ENCODE results near the gene OR11H1.
"Not testable (repeated sequence)": the region's sequence is repeated elsewhere in the genome, so short reads cannot be mapped to it uniquely, and the experiment has no call there.

OR11H1 gene, protein sequence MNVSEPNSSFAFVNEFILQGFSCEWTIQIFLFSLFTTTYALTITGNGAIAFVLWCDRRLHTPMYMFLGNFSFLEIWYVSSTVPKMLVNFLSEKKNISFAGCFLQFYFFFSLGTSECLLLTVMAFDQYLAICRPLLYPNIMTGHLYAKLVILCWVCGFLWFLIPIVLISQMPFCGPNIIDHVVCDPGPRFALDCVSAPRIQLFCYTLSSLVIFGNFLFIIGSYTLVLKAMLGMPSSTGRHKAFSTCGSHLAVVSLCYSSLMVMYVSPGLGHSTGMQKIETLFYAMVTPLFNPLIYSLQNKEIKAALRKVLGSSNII
- total RNA-seq = 0 reads per million in 2 experiments

DNA sequence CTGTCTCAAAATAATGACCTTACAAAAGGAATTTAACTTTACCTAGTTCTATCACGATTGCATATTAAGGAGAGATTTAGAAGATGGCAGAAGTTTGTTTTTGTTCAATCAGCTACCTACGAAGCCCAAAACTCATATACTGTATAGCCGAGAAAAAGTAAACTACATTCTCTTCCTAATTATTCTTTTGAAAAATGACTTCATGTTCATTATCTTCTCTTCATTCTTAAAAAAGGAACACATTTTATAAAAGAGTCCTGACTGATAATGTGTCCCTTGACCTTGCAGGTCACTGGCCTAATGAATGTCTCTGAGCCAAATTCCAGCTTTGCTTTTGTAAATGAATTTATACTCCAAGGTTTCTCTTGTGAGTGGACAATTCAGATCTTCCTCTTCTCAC is at the start of gene OR11H1:
TSS of gene OR11H1 (plus strand) at position 301 of the 400 bp plus-strand sequence. CDS start at position 301, 0 bp downstream.
- not testable (repeated sequence) for DNase-seq (ENCODE audit: low read depth)

DNA sequence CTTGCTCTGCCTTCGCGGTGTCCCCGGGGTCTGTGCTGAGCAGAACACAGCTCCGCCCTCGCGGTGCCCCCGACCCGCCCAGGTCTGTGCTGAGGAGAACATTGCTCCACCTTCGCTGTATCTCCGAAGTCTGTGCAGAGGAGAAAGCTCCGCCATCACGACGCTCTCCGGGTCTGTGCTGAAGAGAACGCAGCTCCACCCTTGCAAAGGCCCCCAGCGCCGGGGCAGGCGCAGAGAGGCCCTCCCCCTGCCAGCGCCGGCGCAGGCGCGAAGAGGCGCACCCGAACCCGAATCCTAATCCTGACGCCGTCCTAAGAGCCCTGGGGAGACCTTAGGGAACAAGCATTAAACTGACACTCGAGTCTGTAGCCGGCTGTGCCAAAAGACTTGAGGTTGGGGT is 18.0 kb upstream of the OR11H1 start:
- DNase-seq (ENCODE audit: low read depth) = not testable (repeated sequence)

DNA sequence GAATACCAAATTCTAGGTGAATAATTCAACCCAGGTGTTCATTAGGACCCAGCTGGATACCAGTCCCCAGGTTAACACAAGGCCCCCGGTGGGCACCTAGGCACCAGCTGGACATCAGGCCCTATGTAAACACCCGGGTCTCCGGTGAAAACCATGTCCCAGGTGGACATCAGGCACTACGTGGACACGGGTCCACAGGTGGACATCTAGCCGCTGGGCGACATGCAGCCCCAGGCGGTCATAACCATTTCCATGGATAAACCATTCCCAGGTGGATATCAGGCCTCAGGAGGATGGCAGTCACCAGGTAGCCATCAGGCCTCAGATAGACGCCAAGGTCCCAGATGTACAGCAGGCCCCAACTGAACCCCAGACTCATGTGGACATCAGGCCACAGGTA is 12.1 kb upstream of the OR11H1 start:
- DNase-seq (ENCODE audit: low read depth) = not testable (repeated sequence)

DNA sequence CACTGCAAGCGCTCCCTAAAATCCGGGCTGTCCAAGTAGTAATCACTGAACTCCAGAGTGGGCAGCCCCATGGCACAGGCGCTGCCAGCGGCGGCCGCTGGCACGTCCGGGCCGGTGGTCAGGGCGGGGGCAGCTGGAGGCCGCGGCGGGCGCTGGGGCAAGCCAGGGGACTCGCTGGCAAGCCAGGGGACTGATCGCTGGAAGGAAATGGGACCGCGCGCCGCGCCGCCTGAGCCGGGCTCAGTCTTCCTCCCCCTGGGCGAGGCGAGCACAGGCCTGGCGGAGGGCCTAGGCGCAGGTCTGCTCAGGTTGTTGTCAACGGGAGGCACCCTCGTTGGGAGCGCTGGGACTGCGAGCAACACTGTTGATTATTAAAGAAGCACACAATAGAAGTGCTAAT is 25.8 kb downstream of the OR11H1 start:
- DNase-seq (ENCODE audit: low read depth) = not testable (repeated sequence)

DNA sequence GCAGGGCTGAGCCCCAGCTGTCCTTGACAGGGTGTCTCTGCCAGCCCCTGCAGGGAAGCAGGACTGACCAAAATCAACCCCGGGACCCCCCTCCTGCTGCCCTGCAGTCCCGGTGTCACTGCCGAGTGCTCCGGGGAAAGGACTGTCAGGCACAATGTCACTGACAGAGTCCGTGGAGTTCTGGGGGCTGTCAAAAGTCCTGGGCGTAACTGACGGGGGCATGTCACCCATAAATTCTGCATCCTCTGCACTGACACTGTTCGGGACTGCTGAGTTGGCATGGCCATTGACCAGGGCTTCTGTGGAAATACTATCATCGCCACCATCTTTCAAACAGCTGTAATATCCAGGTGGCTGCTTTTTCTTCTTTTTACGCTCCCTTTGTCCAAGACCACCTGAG is 35.5 kb downstream of the OR11H1 start:
- not testable (repeated sequence) for DNase-seq (ENCODE audit: low read depth)

DNA sequence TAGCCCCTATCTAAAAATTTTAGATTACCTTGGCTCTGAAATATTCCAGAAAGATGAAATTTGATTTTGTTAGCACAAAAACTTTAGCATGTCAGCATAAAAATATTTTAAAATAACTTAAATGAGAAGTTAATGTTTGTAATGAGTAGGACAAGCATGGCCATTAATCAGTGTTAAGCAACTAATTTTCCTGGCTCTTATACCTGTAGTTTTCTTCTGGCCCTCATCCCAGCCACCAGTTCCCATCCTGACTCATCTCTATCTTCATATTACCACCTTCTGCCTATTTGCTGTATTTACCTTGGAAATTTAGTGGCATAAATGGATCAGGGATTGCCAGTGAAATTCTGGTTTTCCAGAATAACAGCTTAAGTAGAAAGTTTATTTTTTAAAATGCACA is 37.1 kb downstream of the OR11H1 start:
- DNase-seq (ENCODE audit: low read depth) = not testable (repeated sequence)

Measured in T follicular helper cell (primary cell).